Dendritic cell treated with granulocyte-macrophage colony-stimulating factor and Interleukin-4, amounts not matched to agents 40 ng/mL and 50 ng/mL, for 4 days (primary cell): Measurements from ENCODE around the gene TANC1.
"Not testable (repeated sequence)": the region's sequence is repeated elsewhere in the genome, so short reads cannot be mapped to it uniquely, and the experiment has no call there.

Source experiments
- H3K27ac Mint-ChIP-seq: one replicate; pipeline ENCODE4 v1.8.0; 2022; ENCODE audit warnings: mild to moderate bottlenecking, mixed read lengths
- H3K27me3 Mint-ChIP-seq: one replicate; pipeline ENCODE4 v1.8.0; 2022; ENCODE audit warnings: mild to moderate bottlenecking, mixed read lengths
- H3K36me3 Mint-ChIP-seq: one replicate; pipeline ENCODE4 v1.8.0; 2022; ENCODE audit warnings: low read depth, mixed read lengths
- H3K4me1 Mint-ChIP-seq: one replicate; pipeline ENCODE4 v1.8.0; 2022; ENCODE audit warnings: low read depth, mixed read lengths
- H3K4me3 Mint-ChIP-seq: one replicate; pipeline ENCODE4 v1.8.0; 2022; ENCODE audit warnings: mild to moderate bottlenecking, moderate library complexity, mixed read lengths
- H3K9me3 Mint-ChIP-seq: one replicate; pipeline ENCODE4 v1.8.0; 2022; ENCODE audit warnings: mixed read lengths
- intact Hi-C: fragments of 100-400 bp; cut with micrococcal nuclease; formaldehyde crosslinking; loops from one replicate; pipeline ENCODE4 v1.15.0; 2022

Gene TANC1

GRCh38 chr2:159094173-159094737 is 125.8 kb downstream of the TANC1 start:
- intact Hi-C loops: no loop called here
- H3K27me3 Mint-ChIP-seq: no peaks in the 10 kb centered on the region
- H3K36me3 Mint-ChIP-seq: no peaks in the 10 kb centered on the region
- no peak overlapping the region for H3K27ac Mint-ChIP-seq
- H3K4me3 Mint-ChIP-seq: no peak overlapping the region
- peaks cover 26% of the 10 kb centered on the region for H3K4me1 Mint-ChIP-seq
- peaks cover 21% of the 10 kb centered on the region for H3K9me3 Mint-ChIP-seq

DNA sequence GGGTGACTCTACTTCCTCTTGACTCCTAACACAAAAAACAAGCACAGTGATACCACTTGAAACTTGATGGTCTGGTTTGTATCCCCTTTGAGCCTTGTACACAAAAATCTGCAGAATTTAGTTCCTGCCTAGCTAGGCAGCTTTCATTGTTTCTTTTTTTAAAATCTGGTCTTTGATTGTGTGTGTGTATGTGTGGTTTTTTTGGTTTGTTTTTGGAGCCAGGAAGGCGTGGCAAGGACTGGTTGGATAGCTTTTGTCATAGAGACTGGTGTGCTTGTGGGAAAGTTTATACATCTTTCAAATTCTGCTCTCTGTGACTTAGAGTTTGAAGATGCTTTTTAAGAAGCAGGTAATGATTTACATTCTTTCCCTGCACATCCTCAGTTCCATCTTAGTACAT is 127.4 kb downstream of the TANC1 start:
- no peaks in the 10 kb centered on the region for H3K36me3 Mint-ChIP-seq
- H3K4me3 Mint-ChIP-seq: no peak overlapping the region
- peaks cover 21% of the 10 kb centered on the region for H3K9me3 Mint-ChIP-seq
- intact Hi-C loops: no loop called here
- no peaks in the 10 kb centered on the region for H3K27me3 Mint-ChIP-seq
- H3K27ac Mint-ChIP-seq: no peak overlapping the region
- H3K4me1 Mint-ChIP-seq: peaks cover 21% of the 10 kb centered on the region

- intact Hi-C loops: not testable (repeated sequence)
These were observed 127.9 kb downstream of the TANC1 start for GRCh38 chr2:159096302-159096855.

GRCh38 chr2:159096901-159097300 is 128.5 kb downstream of the TANC1 start:
- Mint-ChIP-seq H3K4me3 (no peak overlapping the region), H3K36me3 (no peaks in the 10 kb centered on the region), H3K4me1 (peaks cover 14% of the 10 kb centered on the region), H3K27ac (no peak overlapping the region), H3K27me3 (no peaks in the 10 kb centered on the region), H3K9me3 (peaks cover 21% of the 10 kb centered on the region)
- intact Hi-C loops: no loop called here

More at GRCh38 chr2:159096302-159096855, 127.9 kb downstream of the TANC1 start:
- H3K9me3 Mint-ChIP-seq: peaks cover 21% of the 10 kb centered on the region
- H3K27me3 Mint-ChIP-seq, H3K4me3 Mint-ChIP-seq, H3K36me3 Mint-ChIP-seq, H3K27ac Mint-ChIP-seq: not testable (repeated sequence)
- peaks cover 19% of the 10 kb centered on the region for H3K4me1 Mint-ChIP-seq

- intact Hi-C loops: no loop called here
- H3K27me3 Mint-ChIP-seq: no peaks in the 10 kb centered on the region
- no peak overlapping the region for H3K4me3 Mint-ChIP-seq
- peaks cover 21% of the 10 kb centered on the region for H3K9me3 Mint-ChIP-seq
- H3K4me1 Mint-ChIP-seq: peaks cover 9% of the 10 kb centered on the region
- H3K36me3 Mint-ChIP-seq: no peaks in the 10 kb centered on the region
- no peak overlapping the region for H3K27ac Mint-ChIP-seq
These were observed 129.9 kb downstream of the TANC1 start for GRCh38 chr2:159098361-159098760.

GRCh38 chr2:159098921-159099411 is 130.5 kb downstream of the TANC1 start:
- Mint-ChIP-seq H3K36me3 (no peaks in the 10 kb centered on the region), H3K9me3 (peaks cover 21% of the 10 kb centered on the region), H3K4me3 (no peak overlapping the region), H3K27ac (no peak overlapping the region), H3K4me1 (peaks cover 9% of the 10 kb centered on the region), H3K27me3 (no peaks in the 10 kb centered on the region)
- intact Hi-C loops: no loop called here

DNA sequence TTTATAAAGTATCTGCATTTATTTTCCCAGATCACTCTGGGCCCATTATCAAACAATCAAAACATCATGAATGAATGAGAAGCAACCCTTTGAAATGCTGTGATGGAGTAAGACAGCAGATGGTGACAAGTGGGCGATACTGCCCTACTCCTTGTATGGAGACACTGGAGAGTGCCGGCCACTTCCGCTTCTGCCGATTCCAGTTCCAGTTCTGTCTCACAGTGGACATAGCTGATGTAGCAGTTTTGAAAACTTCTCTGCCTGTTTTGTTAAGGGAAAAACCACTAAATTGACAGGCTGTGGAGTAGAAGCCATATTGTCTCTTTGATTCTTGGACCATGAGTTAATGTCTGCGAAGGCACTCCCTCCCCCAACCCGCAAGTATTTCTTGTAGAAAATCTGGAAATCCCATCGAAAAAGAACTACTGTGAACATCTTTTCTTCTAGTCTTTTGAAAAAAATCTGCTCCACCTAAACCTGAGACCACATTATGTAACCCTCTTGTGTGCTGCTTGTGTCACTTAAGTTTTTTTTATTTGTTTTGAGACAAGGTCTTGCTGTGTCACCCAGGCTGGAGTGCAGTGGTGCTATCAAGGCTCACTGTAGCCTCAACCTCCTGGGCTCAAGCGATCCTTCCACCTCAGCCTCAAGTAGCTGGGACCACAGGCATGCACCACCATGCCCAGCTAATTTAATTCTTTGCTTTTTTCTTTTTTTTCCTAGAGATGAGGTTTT is 133.5 kb downstream of the TANC1 start:
- peaks cover 4% of the 10 kb centered on the region for H3K9me3 Mint-ChIP-seq
- no peak overlapping the region for H3K4me3 Mint-ChIP-seq
- no peak overlapping the region for H3K27ac Mint-ChIP-seq
- H3K36me3 Mint-ChIP-seq: no peaks in the 10 kb centered on the region
- H3K4me1 Mint-ChIP-seq: peaks cover 9% of the 10 kb centered on the region
- intact Hi-C loops: no loop called here
- no peaks in the 10 kb centered on the region for H3K27me3 Mint-ChIP-seq

DNA sequence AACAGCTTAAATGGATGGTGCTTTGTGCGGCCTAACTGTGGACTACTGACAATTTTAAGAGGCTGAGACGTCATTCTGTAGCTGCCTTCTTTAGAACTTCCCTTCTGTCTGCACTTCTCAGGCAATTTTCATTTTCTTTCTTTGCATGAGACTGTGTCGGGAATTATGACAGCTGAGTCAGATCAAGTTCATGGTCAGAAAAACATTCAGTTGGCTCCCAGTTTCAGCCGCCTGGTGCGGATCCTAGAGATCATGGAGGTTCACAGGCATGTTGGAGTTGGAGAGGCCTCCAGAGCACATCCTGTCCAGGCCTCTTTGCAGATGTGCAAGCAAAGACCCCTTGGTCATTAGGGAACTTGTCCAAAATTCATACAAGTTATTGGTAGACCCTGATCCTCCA is 135.0 kb downstream of the TANC1 start:
- Mint-ChIP-seq H3K4me1 (peaks cover 9% of the 10 kb centered on the region), H3K27me3 (no peaks in the 10 kb centered on the region), H3K36me3 (no peaks in the 10 kb centered on the region), H3K4me3 (no peak overlapping the region), H3K9me3 (no peaks in the 10 kb centered on the region), H3K27ac (no peak overlapping the region)
- intact Hi-C loops: no loop called here

DNA sequence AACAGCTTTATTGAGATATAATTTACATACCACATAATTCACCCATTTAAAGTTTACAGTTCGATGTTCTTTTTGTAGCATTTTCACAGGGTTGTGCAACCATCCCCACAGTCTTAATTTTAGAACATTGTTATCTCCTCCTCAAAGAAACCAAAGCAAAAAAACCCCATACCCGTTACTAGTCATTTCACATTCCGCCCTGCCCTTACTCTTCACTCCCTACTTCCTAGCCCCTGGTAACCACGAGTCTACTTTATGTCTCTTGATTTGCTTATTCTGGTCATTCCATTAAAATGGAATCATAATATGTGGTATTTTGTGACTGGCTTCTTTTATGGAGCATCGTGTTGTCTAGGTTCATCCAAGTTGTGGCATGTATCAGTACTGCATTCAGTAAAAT is 137.7 kb downstream of the TANC1 start:
- Mint-ChIP-seq H3K36me3 (no peaks in the 10 kb centered on the region), H3K27me3 (no peaks in the 10 kb centered on the region), H3K4me1 (no peaks in the 10 kb centered on the region), H3K27ac (no peak overlapping the region), H3K9me3 (no peaks in the 10 kb centered on the region), H3K4me3 (no peak overlapping the region)
- intact Hi-C loops: no loop called here

DNA sequence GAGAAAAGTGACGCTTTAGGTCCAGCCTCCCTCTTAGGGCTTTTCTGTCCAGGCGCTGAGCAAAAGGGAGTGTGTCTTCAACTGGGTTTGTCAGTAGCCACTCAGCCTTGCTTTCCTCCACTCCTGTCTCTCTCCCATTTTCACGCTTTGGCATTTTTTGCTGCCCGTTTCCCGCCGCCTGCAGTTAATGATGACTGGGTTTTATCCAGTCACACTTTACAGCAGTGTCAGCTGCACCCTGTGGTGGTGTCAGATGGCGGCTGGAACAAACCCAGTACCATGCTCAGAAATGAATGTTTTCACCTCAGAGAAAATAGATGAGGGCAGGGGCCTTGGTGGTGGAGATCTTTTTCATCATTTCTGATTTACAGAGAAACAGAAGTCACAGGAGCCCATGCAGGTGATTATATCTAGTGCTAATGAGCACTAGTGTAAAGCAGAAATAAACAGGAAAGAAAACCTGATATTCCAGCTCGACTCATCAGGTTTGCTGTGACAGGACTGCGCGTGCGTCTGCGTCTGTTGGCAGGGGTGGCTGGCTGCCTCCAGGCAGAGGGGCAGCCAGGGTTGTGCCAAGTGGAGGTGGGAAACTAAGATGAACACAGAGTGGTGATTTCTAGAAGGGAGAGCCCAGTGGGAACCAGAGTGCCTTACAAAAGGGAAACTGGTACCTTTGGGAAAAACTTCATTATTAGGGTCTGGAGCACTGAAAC is 139.9 kb downstream of the TANC1 start:
- H3K4me3 Mint-ChIP-seq: no peak overlapping the region
- H3K4me1 Mint-ChIP-seq: no peaks in the 10 kb centered on the region
- H3K9me3 Mint-ChIP-seq: no peaks in the 10 kb centered on the region
- no peaks in the 10 kb centered on the region for H3K27me3 Mint-ChIP-seq
- intact Hi-C loops: no loop called here
- H3K36me3 Mint-ChIP-seq: no peaks in the 10 kb centered on the region
- no peak overlapping the region for H3K27ac Mint-ChIP-seq

GRCh38 chr2:159109517-159109916 is 141.1 kb downstream of the TANC1 start:
- Mint-ChIP-seq H3K27me3 (no peaks in the 10 kb centered on the region), H3K27ac (no peak overlapping the region), H3K36me3 (no peaks in the 10 kb centered on the region), H3K9me3 (no peaks in the 10 kb centered on the region), H3K4me1 (no peaks in the 10 kb centered on the region), H3K4me3 (no peak overlapping the region)
- intact Hi-C loops: no loop called here

DNA sequence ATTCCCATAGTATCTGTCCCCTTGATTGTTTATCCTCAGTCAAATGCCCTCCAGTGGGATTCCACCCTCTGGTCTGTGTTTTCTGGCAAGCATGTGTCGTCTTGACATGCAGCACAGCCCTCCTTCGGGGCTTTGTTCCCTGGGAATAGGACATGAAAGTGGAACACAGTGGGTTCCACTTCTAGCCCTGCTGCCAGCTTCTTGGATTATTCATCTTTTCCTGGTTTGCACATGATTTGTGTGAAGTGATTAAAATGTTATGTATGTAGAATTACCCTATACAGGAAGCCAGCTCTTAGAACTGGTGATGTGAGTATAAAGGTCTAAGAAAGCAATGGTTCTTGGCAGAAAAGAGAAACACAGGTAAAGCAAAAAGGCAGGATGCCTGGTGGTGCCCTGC is 142.3 kb downstream of the TANC1 start:
- intact Hi-C loops: no loop called here
- Mint-ChIP-seq H3K9me3 (no peaks in the 10 kb centered on the region), H3K27ac (no peak overlapping the region), H3K36me3 (no peaks in the 10 kb centered on the region), H3K27me3 (no peaks in the 10 kb centered on the region), H3K4me1 (no peaks in the 10 kb centered on the region), H3K4me3 (no peak overlapping the region)

DNA sequence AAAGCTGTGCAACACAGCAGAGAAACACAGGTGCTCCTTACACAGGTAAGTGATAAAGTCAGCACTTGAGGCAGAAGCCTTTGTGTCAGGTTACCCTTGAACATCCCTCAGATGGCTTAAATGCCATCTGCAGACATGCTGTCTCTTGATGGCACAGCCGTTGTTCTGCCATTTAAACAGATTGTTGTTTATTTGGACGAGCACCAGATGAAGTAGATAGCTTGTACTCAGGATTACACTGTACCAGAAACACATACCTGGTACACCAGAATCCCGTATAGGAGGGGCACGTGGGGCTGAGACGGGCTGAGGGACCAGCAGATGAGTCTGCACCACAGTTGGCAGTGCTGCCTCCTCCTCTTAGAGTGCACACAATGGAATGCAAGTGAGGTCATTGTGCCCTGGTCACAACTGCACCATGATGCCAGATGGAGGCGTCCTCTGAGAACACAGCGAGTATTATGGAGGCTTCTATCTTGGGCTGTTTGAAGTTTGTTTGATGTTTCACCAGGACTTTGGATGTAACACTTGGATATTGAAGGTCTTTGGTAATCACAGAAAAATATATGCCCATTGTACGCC is 143.0 kb downstream of the TANC1 start:
- Mint-ChIP-seq H3K4me1 (no peaks in the 10 kb centered on the region), H3K27ac (no peak overlapping the region), H3K9me3 (no peaks in the 10 kb centered on the region), H3K36me3 (no peaks in the 10 kb centered on the region), H3K4me3 (no peak overlapping the region), H3K27me3 (no peaks in the 10 kb centered on the region)
- intact Hi-C loops: no loop called here

DNA sequence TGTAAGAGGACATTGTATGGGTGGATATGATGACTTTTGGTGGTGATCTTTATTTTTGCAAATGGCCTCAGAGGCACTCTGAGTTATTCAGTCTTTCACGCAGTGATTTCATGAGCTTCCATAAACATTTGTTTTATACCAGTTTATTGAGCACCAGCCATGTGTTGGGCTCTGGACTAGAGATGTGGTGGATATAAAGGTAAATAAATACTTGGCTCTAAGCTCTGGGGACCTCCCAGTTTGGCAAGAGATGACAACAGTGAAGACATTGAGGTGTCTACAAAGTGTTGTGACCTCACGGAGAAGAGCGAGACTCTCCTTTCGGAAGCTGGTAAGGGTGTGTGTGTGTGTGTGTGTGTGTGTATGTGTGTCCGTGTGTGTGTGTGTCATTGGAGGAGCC is 146.4 kb downstream of the TANC1 start:
- no peak overlapping the region for H3K4me3 Mint-ChIP-seq
- no peaks in the 10 kb centered on the region for H3K4me1 Mint-ChIP-seq
- intact Hi-C loops: no loop called here
- no peak overlapping the region for H3K27ac Mint-ChIP-seq
- no peaks in the 10 kb centered on the region for H3K36me3 Mint-ChIP-seq
- no peaks in the 10 kb centered on the region for H3K9me3 Mint-ChIP-seq
- no peaks in the 10 kb centered on the region for H3K27me3 Mint-ChIP-seq
